Mucosa of descending colon (tissue), 3 donors: Measurements from ENCODE around the gene WDR37. TPM values are rescaled to one million over a fixed set of nuclear protein-coding genes. Genes with fewer than 3 reads are reported as not detected.
A peak's percentile ranks its signal among the peaks of the same experiment; 100 is the strongest.

ENCODE experiments used
- ATAC-seq: fragments of 200-7000 bp; cut with Tn5 transposase; one replicate; pipeline ENCODE4 v1.9.1; 2020; ENCODE audit warnings: mild to moderate bottlenecking, moderate library complexity
- DNase-seq, 3 donors: peaks; one replicate each; pipeline ENCODE4 v3.0.0-alpha.2; 2020
- H3K36me3 ChIP-seq: fragments of 200-600 bp; one replicate; pipeline ENCODE4 v1.8.0; 2021; ENCODE audit warnings: low read depth, mild to moderate bottlenecking
- H3K4me1 ChIP-seq: fragments of 200-600 bp; one replicate; pipeline ENCODE4 v1.8.0; 2021; ENCODE audit warnings: low read depth, mild to moderate bottlenecking
- H3K4me3 ChIP-seq: fragments of 200-600 bp; one replicate; pipeline ENCODE4 v1.8.0; 2021; ENCODE audit warnings: mild to moderate bottlenecking
- H3K9me3 ChIP-seq: fragments of 200-600 bp; one replicate; pipeline ENCODE4 v1.8.0; 2021; ENCODE audit warnings: mild to moderate bottlenecking
- intact Hi-C, 2 donors: fragments of 100-400 bp; cut with DNase I in 1 of 2; cut with micrococcal nuclease in 1 of 2; formaldehyde crosslinking; loops; one replicate each; pipeline versions ENCODE4 v1.11.0 to v1.11.1; 2022; cut with DNase I, micrococcal nuclease
- total RNA-seq, 3 donors: library from RNA; stranded (reverse); fragmentation: NEBNext Ultra II Directional in 2 of 3; extraction: Animal tissue kit (Norgen Biotek cat#: 25700) in 2 of 3; gene quantifications; one replicate each; pipeline versions ENCODE4 v1.2.1 to v1.2.4, GENCODE V29; 2021 to 2023
- TF ChIP-seq, protein P1 (sequence below): fragments of 200-600 bp; IDR thresholded peaks from one replicate; pipeline ENCODE4 v1.8.0; 2022; ENCODE audit warnings: antibody characterized with exemption, mild to moderate bottlenecking
- donor health status: DM: no; HTN: no; CAD: no; lungs with moderate emphysema.
- donor health status: DM: no; HTN: no; CAD: no.
- donor health status: DM: no; HTN: yes; CAD: no.

Gene WDR37
- total RNA-seq, 3 donors from 2014 or later, result 18.3 to 24.1 (median 20.8) TPM

DNA sequence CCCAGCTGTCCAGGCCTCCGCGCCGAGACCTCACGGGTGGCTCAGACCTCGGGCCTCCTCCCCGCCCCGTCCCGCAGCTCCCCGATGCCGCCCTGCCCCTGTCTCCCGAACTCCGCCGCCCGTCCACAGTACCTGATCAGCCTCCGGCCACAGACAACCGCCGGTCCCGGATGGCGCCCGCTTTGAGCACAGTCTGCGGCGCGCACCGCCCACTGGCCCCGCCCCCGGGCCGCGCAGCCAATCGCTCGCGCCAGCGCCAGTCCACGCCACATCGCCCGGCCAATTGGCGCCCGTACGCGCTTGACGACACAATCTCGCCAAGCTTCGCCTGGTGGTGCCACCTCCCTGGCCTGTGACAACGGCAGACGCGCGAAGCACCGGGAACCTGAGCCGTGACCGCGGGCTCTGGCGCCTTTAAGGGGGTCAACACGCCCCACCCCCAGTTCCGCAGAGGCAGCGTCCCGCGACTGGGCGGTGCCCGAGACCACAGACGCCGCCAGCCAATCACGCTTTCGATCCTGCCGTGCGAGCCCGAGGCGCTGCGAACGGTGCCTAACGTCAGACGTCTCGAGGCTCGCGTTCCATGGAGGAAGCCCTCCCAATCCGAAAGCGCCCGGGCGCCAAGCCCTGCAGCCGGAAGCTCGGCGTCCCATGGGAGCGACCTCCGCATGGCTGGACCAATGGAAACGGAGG is 7.3 kb upstream of the WDR37 start, which contains the start of gene IDI1:
Gene IDI1 (minus strand): TSS at position 388 of the 693 bp plus-strand sequence. CDS start 116 bp downstream, at position 272.
- Histone ChIP-seq H3K4me1 (peaks cover 19% of the 10 kb centered on the region), H3K36me3 (no peaks in the 10 kb centered on the region), H3K9me3 (no peaks in the 10 kb centered on the region), H3K4me3 (peak within 1 kb of the TSS; percentile 56)
- TF ChIP-seq, protein P1, sequence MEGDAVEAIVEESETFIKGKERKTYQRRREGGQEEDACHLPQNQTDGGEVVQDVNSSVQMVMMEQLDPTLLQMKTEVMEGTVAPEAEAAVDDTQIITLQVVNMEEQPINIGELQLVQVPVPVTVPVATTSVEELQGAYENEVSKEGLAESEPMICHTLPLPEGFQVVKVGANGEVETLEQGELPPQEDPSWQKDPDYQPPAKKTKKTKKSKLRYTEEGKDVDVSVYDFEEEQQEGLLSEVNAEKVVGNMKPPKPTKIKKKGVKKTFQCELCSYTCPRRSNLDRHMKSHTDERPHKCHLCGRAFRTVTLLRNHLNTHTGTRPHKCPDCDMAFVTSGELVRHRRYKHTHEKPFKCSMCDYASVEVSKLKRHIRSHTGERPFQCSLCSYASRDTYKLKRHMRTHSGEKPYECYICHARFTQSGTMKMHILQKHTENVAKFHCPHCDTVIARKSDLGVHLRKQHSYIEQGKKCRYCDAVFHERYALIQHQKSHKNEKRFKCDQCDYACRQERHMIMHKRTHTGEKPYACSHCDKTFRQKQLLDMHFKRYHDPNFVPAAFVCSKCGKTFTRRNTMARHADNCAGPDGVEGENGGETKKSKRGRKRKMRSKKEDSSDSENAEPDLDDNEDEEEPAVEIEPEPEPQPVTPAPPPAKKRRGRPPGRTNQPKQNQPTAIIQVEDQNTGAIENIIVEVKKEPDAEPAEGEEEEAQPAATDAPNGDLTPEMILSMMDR, result no peak
- peak; percentile 91 for ATAC-seq
- DNase-seq, result peak; percentile 96 to 99 (median 98)
- intact Hi-C loops, result no loop called here

DNA sequence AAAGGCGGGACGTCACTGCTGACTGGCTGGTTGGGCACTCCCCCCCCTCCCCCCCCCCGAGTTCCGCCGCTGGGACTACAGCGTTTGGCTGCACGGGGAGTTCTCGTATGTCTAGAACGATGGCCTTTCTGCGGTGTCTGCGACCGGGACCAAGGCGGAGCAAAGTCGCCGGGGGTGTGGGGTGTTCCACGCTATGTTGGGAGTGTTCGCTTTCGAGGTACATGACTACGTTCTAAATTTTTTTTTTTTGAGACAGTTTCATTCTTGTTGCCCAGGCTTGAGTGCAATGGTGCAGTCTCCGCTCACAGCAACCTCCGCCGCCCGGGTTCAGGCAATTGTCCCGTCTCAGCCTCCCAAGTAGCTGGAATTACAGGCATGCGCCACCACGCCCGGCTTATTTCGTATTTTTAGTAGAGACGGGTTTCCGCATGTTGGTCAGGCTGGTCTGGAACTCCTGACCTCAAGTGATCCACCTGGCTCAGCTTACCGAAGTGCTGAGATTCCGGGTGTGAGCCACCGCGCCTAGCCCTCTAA is 6.7 kb upstream of the WDR37 start:
- intact Hi-C loops, result no loop called here
- Histone ChIP-seq H3K9me3 (no peaks in the 10 kb centered on the region), H3K36me3 (no peaks in the 10 kb centered on the region), H3K4me3 (peak overlapping the region; percentile 56), H3K4me1 (peaks cover 21% of the 10 kb centered on the region)
- ATAC-seq (no peak), DNase-seq (peak in 1 of 3 donors; percentile 65)
- TF ChIP-seq, protein P1, result no peak

- no peaks in the 10 kb centered on the region for H3K9me3 ChIP-seq
- H3K4me3 ChIP-seq, result peak overlapping the region; percentile 56
- TF ChIP-seq, protein P1, result no peak
- DNase-seq (peak in 1 of 3 donors; percentile 37), ATAC-seq (no peak)
- H3K4me1 ChIP-seq, result peaks cover 27% of the 10 kb centered on the region
- intact Hi-C loops, result no loop called here
- no peaks in the 10 kb centered on the region for H3K36me3 ChIP-seq
Measured at GRCh38 chr10:1050145-1050544, 6.0 kb upstream of the WDR37 start.

DNA sequence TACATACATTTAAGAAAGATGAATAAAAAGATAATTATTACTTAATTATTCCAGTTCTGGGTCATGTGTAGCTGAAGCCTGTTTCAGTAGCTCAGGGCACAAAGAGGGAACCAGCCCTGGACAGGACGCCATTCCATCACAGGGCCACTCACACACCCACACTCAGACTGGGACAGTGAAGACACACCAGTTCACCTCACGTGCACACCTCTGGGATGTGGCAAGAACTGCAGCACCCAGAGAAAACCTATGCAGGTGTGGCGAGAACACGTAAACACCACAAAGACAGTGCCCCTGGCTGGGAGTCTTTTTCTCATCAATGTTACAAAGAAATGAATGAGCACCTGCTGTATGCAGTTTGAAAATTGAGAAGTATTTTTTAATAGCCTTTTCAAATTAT is 5.6 kb upstream of the WDR37 start:
- Histone ChIP-seq H3K4me1 (peaks cover 31% of the 10 kb centered on the region), H3K4me3 (peak overlapping the region; percentile 56), H3K36me3 (no peaks in the 10 kb centered on the region), H3K9me3 (no peaks in the 10 kb centered on the region)
- intact Hi-C loops, result no loop called here
- DNase-seq (peak; percentile 59 to 68 (median 60)), ATAC-seq (peak; percentile 20)
- TF ChIP-seq, protein P1, result no peak

- intact Hi-C loops, result no loop called here
- TF ChIP-seq, protein P1, result no peak
- Histone ChIP-seq H3K36me3 (no peaks in the 10 kb centered on the region), H3K4me1 (peaks cover 32% of the 10 kb centered on the region), H3K4me3 (no peak overlapping the region), H3K9me3 (no peaks in the 10 kb centered on the region)
- ATAC-seq (no peak), DNase-seq (no peak)
Measured at GRCh38 chr10:1054684-1055083, 1.5 kb upstream of the WDR37 start.
